ENCODE data around the gene PLA2G4C. TPM values are rescaled to one million over a fixed set of nuclear protein-coding genes. Genes with fewer than 3 reads are reported as not detected.

Gene PLA2G4C
- total RNA-seq, 1 donor from 2014 or later: 0.26 TPM

- Mint-ChIP-seq H3K27me3 (no peaks in the 10 kb centered on the region), H3K9me3 (ENCODE audit: low read depth) (no peaks in the 10 kb centered on the region), H3K4me1 (ENCODE audit: low read depth) (peaks cover 6% of the 10 kb centered on the region), H3K4me3 (ENCODE audit: low read depth) (no peak overlapping the region), H3K36me3 (ENCODE audit: insufficient read depth) (peaks cover 31% of the 10 kb centered on the region), H3K27ac (peak overlapping the region; percentile 88)
- TF ChIP-seq CTCF (IDR thresholded peaks at IDR 0.05; ENCODE audit: unreplicated experiment): no peak
- DNase-seq (ENCODE audit: low spot score, unreplicated experiment): no peak
Measured at GRCh38 chr19:48121909-48122371, 11.3 kb upstream of the PLA2G4C start.

GRCh38 chr19:48121066-48121465 is 10.4 kb upstream of the PLA2G4C start:
- H3K27ac Mint-ChIP-seq: no peak overlapping the region
- TF ChIP-seq CTCF (IDR thresholded peaks at IDR 0.05; ENCODE audit: unreplicated experiment): no peak
- peaks cover 27% of the 10 kb centered on the region for H3K36me3 Mint-ChIP-seq (ENCODE audit: insufficient read depth)

GRCh38 chr19:48120505-48120904 is 9.9 kb upstream of the PLA2G4C start:
- Mint-ChIP-seq H3K4me3 (ENCODE audit: low read depth) (no peak overlapping the region), H3K9me3 (ENCODE audit: low read depth) (no peaks in the 10 kb centered on the region), H3K36me3 (ENCODE audit: insufficient read depth) (peaks cover 27% of the 10 kb centered on the region)

More at GRCh38 chr19:48121066-48121465, 10.4 kb upstream of the PLA2G4C start:
- Mint-ChIP-seq H3K4me1 (ENCODE audit: low read depth) (peaks cover 6% of the 10 kb centered on the region), H3K9me3 (ENCODE audit: low read depth) (no peaks in the 10 kb centered on the region), H3K4me3 (ENCODE audit: low read depth) (no peak overlapping the region), H3K27me3 (no peaks in the 10 kb centered on the region)
- DNase-seq (ENCODE audit: low spot score, unreplicated experiment): no peak

GRCh38 chr19:48118131-48118517 is 7.5 kb upstream of the PLA2G4C start:
- no peak for DNase-seq (ENCODE audit: low spot score, unreplicated experiment)
- no peak overlapping the region for H3K27ac Mint-ChIP-seq
- H3K36me3 Mint-ChIP-seq (ENCODE audit: insufficient read depth): peaks cover 22% of the 10 kb centered on the region
- no peaks in the 10 kb centered on the region for H3K9me3 Mint-ChIP-seq (ENCODE audit: low read depth)
- no peaks in the 10 kb centered on the region for H3K4me1 Mint-ChIP-seq (ENCODE audit: low read depth)
- H3K4me3 Mint-ChIP-seq (ENCODE audit: low read depth): no peak overlapping the region
- H3K27me3 Mint-ChIP-seq: no peaks in the 10 kb centered on the region
- no peak for TF ChIP-seq CTCF (IDR thresholded peaks at IDR 0.05; ENCODE audit: unreplicated experiment)

More at GRCh38 chr19:48120505-48120904, 9.9 kb upstream of the PLA2G4C start:
- Mint-ChIP-seq H3K27ac (no peak overlapping the region), H3K27me3 (no peaks in the 10 kb centered on the region), H3K4me1 (ENCODE audit: low read depth) (peaks cover 6% of the 10 kb centered on the region)
- TF ChIP-seq CTCF (IDR thresholded peaks at IDR 0.05; ENCODE audit: unreplicated experiment): no peak
- no peak for DNase-seq (ENCODE audit: low spot score, unreplicated experiment)

- no peaks in the 10 kb centered on the region for H3K9me3 Mint-ChIP-seq (ENCODE audit: low read depth)
- no peak overlapping the region for H3K27ac Mint-ChIP-seq
- peaks cover 22% of the 10 kb centered on the region for H3K36me3 Mint-ChIP-seq (ENCODE audit: insufficient read depth)
- no peak for TF ChIP-seq CTCF (IDR thresholded peaks at IDR 0.05; ENCODE audit: unreplicated experiment)
- no peak overlapping the region for H3K4me3 Mint-ChIP-seq (ENCODE audit: low read depth)
- H3K27me3 Mint-ChIP-seq: no peaks in the 10 kb centered on the region
- no peaks in the 10 kb centered on the region for H3K4me1 Mint-ChIP-seq (ENCODE audit: low read depth)
- no peak for DNase-seq (ENCODE audit: low spot score, unreplicated experiment)
Measured at GRCh38 chr19:48117515-48118130, 7.0 kb upstream of the PLA2G4C start.

All from progenitor cell of endocrine pancreas (in vitro differentiated cells).